WTC11 (cell line): ENCODE results near the gene ULK4. TPM values are rescaled to one million over a fixed set of nuclear protein-coding genes. Genes with fewer than 3 reads are reported as not detected.

Experiments
- ATAC-seq: fragments of 200-7000 bp; cut with Tn5 transposase; 2 replicates; pipeline ENCODE4 v1.10.0; 2021; ENCODE audit warnings: mild to moderate bottlenecking, moderate library complexity
- CTCF ChIA-PET: fragments of 300-600 bp; sonication (Branson Sonifier 250); formaldehyde crosslinking; loops from one replicate; lab custom pipeline; 2021; ENCODE audit warnings: antibody characterized with exemption; lab: Charles Lee
- POLR2A ChIA-PET: fragments of 350-600 bp; sonication (Branson Sonifier 250); formaldehyde crosslinking; loops from one replicate; lab custom pipeline; 2021; ENCODE audit warnings: antibody characterized with exemption; lab: Charles Lee
- DNase-seq: peaks from one replicate; pipeline ENCODE4 v3.0.0; 2021; ENCODE audit warnings: low spot score
- H3K27ac Mint-ChIP-seq: 2 replicates; pipeline ENCODE4 v1.8.0; 2021; ENCODE audit warnings: mixed read lengths
- H3K27me3 Mint-ChIP-seq: 2 replicates; pipeline ENCODE4 v1.8.0; 2021; ENCODE audit warnings: low read depth, mild to moderate bottlenecking, moderate library complexity, mixed read lengths
- H3K36me3 Mint-ChIP-seq: 2 replicates; pipeline ENCODE4 v1.8.0; 2021; ENCODE audit warnings: mixed read lengths
- H3K4me1 Mint-ChIP-seq: 2 replicates; pipeline ENCODE4 v1.8.0; 2022; ENCODE audit warnings: mixed read lengths
- H3K4me3 Mint-ChIP-seq: 2 replicates; pipeline ENCODE4 v1.8.0; 2021; ENCODE audit warnings: mild to moderate bottlenecking, moderate library complexity, mixed read lengths
- H3K9me3 Mint-ChIP-seq: 2 replicates; pipeline ENCODE4 v1.8.0; 2021; ENCODE audit warnings: mixed read lengths
- AR ChIP-seq: fragments of 250-450 bp; sonication (Bioruptor Pico); IDR thresholded peaks from 2 replicates; pipeline ENCODE4 v1.9.0; 2021; ENCODE audit warnings: mild to moderate bottlenecking
- ARID4B ChIP-seq: sonication (generic); formaldehyde crosslinking; IDR thresholded peaks from 2 replicates; pipeline ENCODE4 v1.8.0; 2023; ENCODE audit warnings: missing genetic modification reagents, mild to moderate bottlenecking, borderline replicate concordance
- CREM ChIP-seq: sonication (generic); formaldehyde crosslinking; IDR thresholded peaks from 2 replicates; pipeline ENCODE4 v1.8.1; 2022; ENCODE audit warnings: mild to moderate bottlenecking, missing genetic modification reagents, moderate library complexity
- E2F1 ChIP-seq: sonication (generic); formaldehyde crosslinking; IDR thresholded peaks from 2 replicates; pipeline ENCODE4 v1.8.0; 2022; ENCODE audit warnings: mild to moderate bottlenecking, missing genetic modification reagents
- EMX1 ChIP-seq: fragments of 250-450 bp; sonication (Bioruptor Pico); IDR thresholded peaks from 2 replicates; pipeline ENCODE4 v1.8.0; 2021; ENCODE audit warnings: mild to moderate bottlenecking
- ERG ChIP-seq: fragments of 250-450 bp; sonication (Bioruptor Pico); IDR thresholded peaks from 2 replicates; pipeline ENCODE4 v1.8.0; 2021; ENCODE audit warnings: mild to moderate bottlenecking
- FOXJ3 ChIP-seq: sonication (generic); formaldehyde crosslinking; IDR thresholded peaks from 2 replicates; pipeline ENCODE4 v1.9.0; 2021; ENCODE audit warnings: missing genetic modification reagents, mild to moderate bottlenecking, borderline replicate concordance
- FOXK1 ChIP-seq: sonication (generic); formaldehyde crosslinking; IDR thresholded peaks from 2 replicates; pipeline ENCODE4 v1.8.0; 2022; ENCODE audit warnings: mild to moderate bottlenecking, moderate library complexity, missing genetic modification reagents
- FOXP1 ChIP-seq: sonication (generic); formaldehyde crosslinking; IDR thresholded peaks from 2 replicates; pipeline ENCODE4 v1.8.0; 2022; ENCODE audit warnings: missing genetic modification reagents, mild to moderate bottlenecking, moderate library complexity, borderline replicate concordance
- NFATC4 ChIP-seq: fragments of 250-450 bp; sonication (Bioruptor Pico); IDR thresholded peaks from 2 replicates; pipeline ENCODE4 v1.9.0; 2021; ENCODE audit warnings: mild to moderate bottlenecking
- NFYB ChIP-seq: sonication (generic); formaldehyde crosslinking; conservative IDR thresholded peaks from 2 replicates; pipeline ENCODE4 v1.8.0; 2022; ENCODE audit warnings: low read depth, missing genetic modification reagents
- OVOL2 ChIP-seq: fragments of 250-450 bp; sonication (Bioruptor Pico); IDR thresholded peaks from 2 replicates; pipeline ENCODE4 v1.9.0; 2021; ENCODE audit warnings: mild to moderate bottlenecking, borderline replicate concordance
- RELA ChIP-seq: sonication (generic); formaldehyde crosslinking; IDR thresholded peaks from 2 replicates; pipeline ENCODE4 v1.8.1; 2022; ENCODE audit warnings: missing genetic modification reagents, mild to moderate bottlenecking, borderline replicate concordance
- SOX15 ChIP-seq: fragments of 250-450 bp; sonication (Bioruptor Pico); IDR thresholded peaks from 2 replicates; pipeline ENCODE4 v1.9.0; 2021; ENCODE audit warnings: mild to moderate bottlenecking
- SP1 ChIP-seq: sonication (generic); formaldehyde crosslinking; conservative IDR thresholded peaks from 2 replicates; pipeline ENCODE4 v1.8.1; 2022; ENCODE audit warnings: missing genetic modification reagents
- TP53 ChIP-seq: sonication (generic); formaldehyde crosslinking; IDR thresholded peaks from 2 replicates; pipeline ENCODE4 v1.8.1; 2023; ENCODE audit warnings: mild to moderate bottlenecking, missing genetic modification reagents
- ZNF138 ChIP-seq: sonication (generic); formaldehyde crosslinking; conservative IDR thresholded peaks from 2 replicates; pipeline ENCODE4 v1.8.1; 2022; ENCODE audit warnings: mild to moderate bottlenecking, moderate library complexity, missing genetic modification reagents
- ZNF219 ChIP-seq: sonication (generic); formaldehyde crosslinking; IDR thresholded peaks from 2 replicates; pipeline ENCODE4 v1.8.0; 2023; ENCODE audit warnings: missing genetic modification reagents, mild to moderate bottlenecking, borderline replicate concordance
- ZNF263 ChIP-seq: sonication (generic); formaldehyde crosslinking; IDR thresholded peaks from 2 replicates; pipeline ENCODE4 v1.8.1; 2022; ENCODE audit warnings: low read depth, mild to moderate bottlenecking, moderate library complexity, missing genetic modification reagents
- total RNA-seq: library from RNA; stranded (reverse); gene quantifications from 3 replicates; pipeline ENCODE4 v1.2.3, GENCODE V29; 2021
- TF ChIP-seq, protein P1 (sequence below): sonication (generic); formaldehyde crosslinking; IDR thresholded peaks from 2 replicates; pipeline ENCODE4 v1.8.1; 2023; ENCODE audit warnings: mild to moderate bottlenecking, missing genetic modification reagents
- TF ChIP-seq, protein P2 (sequence below): fragments of 250-450 bp; sonication (Bioruptor Pico); IDR thresholded peaks from 2 replicates; pipeline ENCODE4 v1.9.0; 2021; ENCODE audit warnings: mild to moderate bottlenecking
- TF ChIP-seq, protein P3 (sequence below): fragments of 200-600 bp; IDR thresholded peaks from 2 replicates; pipeline ENCODE4 v1.8.0; 2022; ENCODE audit warnings: antibody characterized with exemption

Gene ULK4
- total RNA-seq, 1 experiment from 2014 or later: 9.2 TPM

DNA sequence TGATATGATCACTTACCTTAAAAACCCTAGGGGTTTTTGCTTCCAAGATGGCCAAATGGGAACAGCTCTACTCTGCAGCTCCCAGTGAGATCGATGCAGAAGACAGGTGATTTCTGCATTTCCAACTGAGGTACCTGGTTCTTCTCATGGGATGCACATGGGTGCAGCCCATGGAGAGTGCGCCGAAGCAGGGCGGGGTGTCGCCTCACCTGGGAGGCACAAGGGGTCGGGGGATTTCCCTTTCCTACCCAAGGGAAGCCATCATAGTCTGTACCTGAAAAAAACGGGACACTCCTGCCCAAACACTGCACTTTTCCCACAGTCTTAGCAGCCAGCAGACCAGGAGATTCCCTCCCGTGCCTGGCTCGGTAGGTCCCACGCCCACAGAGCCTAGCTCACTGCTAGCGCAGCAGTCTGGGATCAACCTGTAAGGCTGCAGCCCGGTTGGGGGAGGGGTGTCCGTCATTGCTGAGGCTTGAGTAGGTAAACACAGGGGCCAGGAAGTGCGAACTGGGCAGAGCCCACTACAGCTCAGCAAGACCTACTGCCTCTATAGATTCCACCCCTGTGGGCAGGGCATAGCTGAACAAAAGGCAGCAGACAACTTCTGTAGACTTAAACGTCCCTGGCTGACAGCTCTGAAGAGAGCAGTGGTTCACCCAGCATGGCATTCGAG lies 684.0 kb downstream of the ULK4 start:
- DNase-seq (peak; percentile 68), ATAC-seq (peak; percentile 96)
- H3K4me3 Mint-ChIP-seq: no peak overlapping the region
- H3K9me3 Mint-ChIP-seq: peaks cover 24% of the 10 kb centered on the region
- H3K36me3 Mint-ChIP-seq: peaks cover 15% of the 10 kb centered on the region
- H3K4me1 Mint-ChIP-seq: peaks cover 15% of the 10 kb centered on the region
- POLR2A ChIA-PET: interaction anchor here (1.3 kb wide), 1 partner anchor 9 kb away, joined by 3 read pairs; no protein-coding TSS in a partner anchor
- no peaks in the 10 kb centered on the region for H3K27me3 Mint-ChIP-seq
- H3K27ac Mint-ChIP-seq: no peak overlapping the region
- CTCF ChIA-PET: interaction anchor here (0.6 kb wide), 1 partner anchor 194 kb away, joined by 3 read pairs; no protein-coding TSS in a partner anchor
- TF ChIP-seq, protein P1, sequence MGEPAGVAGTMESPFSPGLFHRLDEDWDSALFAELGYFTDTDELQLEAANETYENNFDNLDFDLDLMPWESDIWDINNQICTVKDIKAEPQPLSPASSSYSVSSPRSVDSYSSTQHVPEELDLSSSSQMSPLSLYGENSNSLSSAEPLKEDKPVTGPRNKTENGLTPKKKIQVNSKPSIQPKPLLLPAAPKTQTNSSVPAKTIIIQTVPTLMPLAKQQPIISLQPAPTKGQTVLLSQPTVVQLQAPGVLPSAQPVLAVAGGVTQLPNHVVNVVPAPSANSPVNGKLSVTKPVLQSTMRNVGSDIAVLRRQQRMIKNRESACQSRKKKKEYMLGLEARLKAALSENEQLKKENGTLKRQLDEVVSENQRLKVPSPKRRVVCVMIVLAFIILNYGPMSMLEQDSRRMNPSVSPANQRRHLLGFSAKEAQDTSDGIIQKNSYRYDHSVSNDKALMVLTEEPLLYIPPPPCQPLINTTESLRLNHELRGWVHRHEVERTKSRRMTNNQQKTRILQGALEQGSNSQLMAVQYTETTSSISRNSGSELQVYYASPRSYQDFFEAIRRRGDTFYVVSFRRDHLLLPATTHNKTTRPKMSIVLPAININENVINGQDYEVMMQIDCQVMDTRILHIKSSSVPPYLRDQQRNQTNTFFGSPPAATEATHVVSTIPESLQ (CRISPR knock-in tag): no peak
- TF ChIP-seq FOXP1 (CRISPR knock-in tag): 0 out of 2 replicates have a peak, but pooled peaks have one; percentile 55
- TF ChIP-seq FOXJ3 (CRISPR knock-in tag): no peak
- TF ChIP-seq, protein P2, sequence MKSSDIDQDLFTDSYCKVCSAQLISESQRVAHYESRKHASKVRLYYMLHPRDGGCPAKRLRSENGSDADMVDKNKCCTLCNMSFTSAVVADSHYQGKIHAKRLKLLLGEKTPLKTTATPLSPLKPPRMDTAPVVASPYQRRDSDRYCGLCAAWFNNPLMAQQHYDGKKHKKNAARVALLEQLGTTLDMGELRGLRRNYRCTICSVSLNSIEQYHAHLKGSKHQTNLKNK (CRISPR knock-in tag): no peak
- TF ChIP-seq CREM (CRISPR knock-in tag): no peak
- TF ChIP-seq, protein P3, sequence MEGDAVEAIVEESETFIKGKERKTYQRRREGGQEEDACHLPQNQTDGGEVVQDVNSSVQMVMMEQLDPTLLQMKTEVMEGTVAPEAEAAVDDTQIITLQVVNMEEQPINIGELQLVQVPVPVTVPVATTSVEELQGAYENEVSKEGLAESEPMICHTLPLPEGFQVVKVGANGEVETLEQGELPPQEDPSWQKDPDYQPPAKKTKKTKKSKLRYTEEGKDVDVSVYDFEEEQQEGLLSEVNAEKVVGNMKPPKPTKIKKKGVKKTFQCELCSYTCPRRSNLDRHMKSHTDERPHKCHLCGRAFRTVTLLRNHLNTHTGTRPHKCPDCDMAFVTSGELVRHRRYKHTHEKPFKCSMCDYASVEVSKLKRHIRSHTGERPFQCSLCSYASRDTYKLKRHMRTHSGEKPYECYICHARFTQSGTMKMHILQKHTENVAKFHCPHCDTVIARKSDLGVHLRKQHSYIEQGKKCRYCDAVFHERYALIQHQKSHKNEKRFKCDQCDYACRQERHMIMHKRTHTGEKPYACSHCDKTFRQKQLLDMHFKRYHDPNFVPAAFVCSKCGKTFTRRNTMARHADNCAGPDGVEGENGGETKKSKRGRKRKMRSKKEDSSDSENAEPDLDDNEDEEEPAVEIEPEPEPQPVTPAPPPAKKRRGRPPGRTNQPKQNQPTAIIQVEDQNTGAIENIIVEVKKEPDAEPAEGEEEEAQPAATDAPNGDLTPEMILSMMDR: no peak
- no peak for TF ChIP-seq OVOL2 (CRISPR knock-in tag)
- no peak for TF ChIP-seq SP1
- TF ChIP-seq FOXK1: peak; percentile 61; the same call in 1 of the 2 replicates
- TF ChIP-seq NFATC4 (CRISPR knock-in tag): no peak
- no peak for TF ChIP-seq NFYB
- no peak for TF ChIP-seq AR (CRISPR knock-in tag)
- TF ChIP-seq ZNF138 (CRISPR knock-in tag): no peak
- no peak for TF ChIP-seq TP53
- no peak for TF ChIP-seq ZNF219
- no peak for TF ChIP-seq SOX15 (CRISPR knock-in tag)
- TF ChIP-seq ZNF263: no peak
- TF ChIP-seq ERG: no peak
- no peak for TF ChIP-seq E2F1
- TF ChIP-seq EMX1 (CRISPR knock-in tag): no peak
- TF ChIP-seq ARID4B (CRISPR knock-in tag): no peak
- no peak for TF ChIP-seq RELA (CRISPR knock-in tag)
